GM12878 (cell line): ENCODE measurements around the gene BIN1. TPM values are rescaled to one million over a fixed set of nuclear protein-coding genes. Genes with fewer than 3 reads are reported as not detected.

Experiments used
- ATF7 ChIP-seq: fragments of 450-650 bp; IDR thresholded peaks from 2 replicates; pipeline ENCODE4 v1.6.1; 2016; ENCODE audit warnings: low read depth, mild to moderate bottlenecking
- CBX5 ChIP-seq: sonication (generic); IDR thresholded peaks from 2 replicates; pipeline ENCODE4 v1.6.1; 2016; ENCODE audit warnings: low read depth, moderate library complexity, mild to moderate bottlenecking, inconsistent platforms
- CEBPB ChIP-seq, 2 experiments: fragments of 150-350 bp in 1 of 2; IDR thresholded peaks; 2 replicates each; pipeline ENCODE4 v1.6.1; 2012 to 2014; ENCODE audit warnings: low read depth in 2 of 2, low read length in 2 of 2, borderline replicate concordance in 1 of 2, inconsistent platforms in 1 of 2
- CHD1 ChIP-seq: IDR thresholded peaks from 2 replicates; pipeline ENCODE4 v1.6.1; 2012; ENCODE audit warnings: low read depth, low read length, improper control_type of control experiment
- CHD2 ChIP-seq: IDR thresholded peaks from 2 replicates; pipeline ENCODE4 v1.6.1; 2011; ENCODE audit warnings: low read depth, low read length, improper control_type of control experiment, borderline replicate concordance
- CREB1 ChIP-seq: IDR thresholded peaks from 2 replicates; pipeline ENCODE4 v1.6.1; 2012; ENCODE audit warnings: low read depth, mild to moderate bottlenecking, inconsistent platforms
- CTCF ChIP-seq, 3 experiments: IDR thresholded peaks in 2 of 3; conservative IDR thresholded peaks in 1 of 3; 2 replicates each; pipeline ENCODE4 v1.5.1; 2011; ENCODE audit warnings: low read depth in 3 of 3, low read length in 3 of 3, mild to moderate bottlenecking in 3 of 3, control low read depth in 2 of 3, moderate library complexity in 2 of 3, inconsistent platforms in 1 of 3, mixed read lengths in 1 of 3; ENCODE audit not compliant: control insufficient read depth in 2 of 3, insufficient read depth in 1 of 3; ENCODE audit errors: extremely low read depth in 1 of 3
- EP300 ChIP-seq, 2 experiments: fragments of 150-350 bp in 1 of 2; IDR thresholded peaks; 2 replicates each; pipeline ENCODE4 v1.6.1; 2011 to 2012; ENCODE audit warnings: low read depth in 2 of 2, low read length in 2 of 2, borderline replicate concordance in 1 of 2, improper control_type of control experiment in 1 of 2, inconsistent platforms in 1 of 2; ENCODE audit not compliant: control insufficient read depth in 1 of 2
- ESRRA ChIP-seq: IDR thresholded peaks from 2 replicates; pipeline ENCODE4 v1.6.1; 2012; ENCODE audit warnings: mild to moderate bottlenecking, low read length, improper control_type of control experiment
- ETV6 ChIP-seq, 2 experiments: fragments of 450-650 bp in 1 of 2; IDR thresholded peaks in 1 of 2; conservative IDR thresholded peaks in 1 of 2; 2 replicates each; pipeline ENCODE4 v1.6.1; 2014; ENCODE audit warnings: antibody characterized with exemption in 1 of 2, borderline replicate concordance in 1 of 2, low read depth in 1 of 2, mild to moderate bottlenecking in 1 of 2, moderate library complexity in 1 of 2
- KLF5 ChIP-seq: fragments of 450-650 bp; IDR thresholded peaks from 2 replicates; pipeline ENCODE4 v1.6.1; 2014; ENCODE audit warnings: mild to moderate bottlenecking; ENCODE audit not compliant: partially characterized antibody
- MYC ChIP-seq: IDR thresholded peaks from 2 replicates; pipeline ENCODE4 v1.6.1; 2011; ENCODE audit warnings: mild to moderate bottlenecking, low read length, moderate library complexity, inconsistent platforms; ENCODE audit not compliant: insufficient read depth, insufficient replicate concordance, insufficient read length, severe bottlenecking
- PML ChIP-seq: IDR thresholded peaks from 2 replicates; pipeline ENCODE4 v1.6.1; 2012; ENCODE audit warnings: low read length, inconsistent platforms
- RAD51 ChIP-seq: fragments of 450-650 bp; IDR thresholded peaks from 2 replicates; pipeline ENCODE4 v1.6.1; 2016; ENCODE audit warnings: moderate library complexity, mild to moderate bottlenecking, inconsistent platforms
- RCOR1 ChIP-seq: conservative IDR thresholded peaks from 2 replicates; pipeline ENCODE4 v1.6.1; 2012; ENCODE audit warnings: low read depth, low read length, improper control_type of control experiment
- REST ChIP-seq: IDR thresholded peaks from 2 replicates; pipeline ENCODE4 v1.6.1; 2012; ENCODE audit warnings: mild to moderate bottlenecking, low read depth, low read length
- RFX5 ChIP-seq: IDR thresholded peaks from 2 replicates; pipeline ENCODE4 v1.6.1; 2011; ENCODE audit warnings: low read depth, low read length, improper control_type of control experiment
- SIN3A ChIP-seq: IDR thresholded peaks from 2 replicates; pipeline ENCODE4 v1.6.1; 2012; ENCODE audit warnings: low read depth, low read length, improper control_type of control experiment
- SIX5 ChIP-seq: IDR thresholded peaks from 2 replicates; pipeline ENCODE4 v1.6.1; 2011; ENCODE audit warnings: mild to moderate bottlenecking, low read depth, low read length, moderate library complexity; ENCODE audit not compliant: severe bottlenecking
- SREBF2 ChIP-seq: IDR thresholded peaks from 2 replicates; pipeline ENCODE4 v1.6.1; 2012; ENCODE audit warnings: mild to moderate bottlenecking, low read length
- SRF ChIP-seq, 2 experiments: IDR thresholded peaks; 2 replicates each; pipeline ENCODE4 v1.6.1; 2011; ENCODE audit warnings: low read depth in 2 of 2, low read length in 2 of 2, mild to moderate bottlenecking in 1 of 2, moderate library complexity in 1 of 2
- STAT3 ChIP-seq: IDR thresholded peaks from 2 replicates; pipeline ENCODE4 v1.6.1; 2011; ENCODE audit warnings: low read depth, low read length, improper control_type of control experiment
- TAF1 ChIP-seq: IDR thresholded peaks from 2 replicates; pipeline ENCODE4 v1.6.1; 2011; ENCODE audit warnings: mild to moderate bottlenecking, low read depth, low read length, borderline replicate concordance
- TCF3 ChIP-seq: IDR thresholded peaks from 2 replicates; pipeline ENCODE4 v1.6.1; 2012; ENCODE audit warnings: low read depth, mild to moderate bottlenecking, low read length, borderline replicate concordance; ENCODE audit not compliant: insufficient read depth
- YY1 ChIP-seq: IDR thresholded peaks from 2 replicates; pipeline ENCODE4 v1.6.1; 2011; ENCODE audit warnings: low read depth, mild to moderate bottlenecking, low read length
- ZNF384 ChIP-seq: IDR thresholded peaks from 2 replicates; pipeline ENCODE4 v1.6.1; 2012; ENCODE audit warnings: low read depth, mild to moderate bottlenecking, low read length, improper control_type of control experiment, borderline replicate concordance
- polyA plus RNA-seq, 11 experiments: library from polyadenylated mRNA; depleted of rRNA in 4 of 11; unstranded in 6 of 11; stranded (reverse) in 5 of 11; fragments of >200 nt; fragmentation: Nextera tagmentation in 4 of 11; fragmentation: Illumina TruSeq in 1 of 11; extraction: Ambion mirVana in 4 of 11; extraction: Trizol in 1 of 11; gene quantifications; 1 replicate in 1 of 11; 2 replicates in 10 of 11; pipeline versions ENCODE4 v1.2.1 to v1.2.3, GENCODE V29; 2011 to 2016; ENCODE audit warnings: inconsistent platforms in 2 of 11, missing spikeins in 2 of 11, low read depth in 1 of 11
- total RNA-seq, 4 experiments: library from RNA; depleted of rRNA in 3 of 4; stranded (reverse); fragments of >200 nt in 3 of 4; fragmentation: Illumina TruSeq in 1 of 4; extraction: Trizol in 1 of 4; gene quantifications; 2 replicates each; pipeline versions ENCODE4 v1.2.1 to v1.2.3, GENCODE V29; 2013 to 2021

Gene BIN1
- total and polyA plus RNA-seq, 10 of the 15 experiments (the other 5 are each of a cell fraction or from before 2014, with no cell fraction given), result 0.32 to 21.3 (median 11.2) TPM

GRCh38 chr2:127086990-127087790 lies 19.8 kb downstream of the BIN1 start (continued):
- TF ChIP-seq SRF (IDR thresholded peaks at IDR 0.05; ENCODE audit: low read depth in 2 of 2, low read length in 2 of 2) (no peak), ZNF384 (no peak), CREB1 (peak; percentile 75), CBX5 (0 out of 2 replicates have a peak, but pooled peaks have one; percentile 46), REST (no peak), ATF7 (peak; percentile 85), MYC (no peak), RFX5 (no peak), CEBPB (IDR thresholded peaks at IDR 0.05; ENCODE audit: borderline replicate concordance in 1 of 2, low read depth in 2 of 2, low read length in 2 of 2) (no peak), ETV6 (conservative IDR thresholded peaks at IDR 0.05 in 1 of 2, IDR thresholded peaks at IDR 0.05 in 1 of 2; ENCODE audit: borderline replicate concordance in 1 of 2, low read depth in 1 of 2) (peak in 1 of 2 experiments; percentile 67; a peak in 2 of 4 replicates), PML (no peak), SIX5 (no peak), CHD2 (peak; percentile 71; the same call in 1 of the 2 replicates), CHD1 (no peak), TAF1 (no peak), EP300 (IDR thresholded peaks at IDR 0.05; ENCODE audit: borderline replicate concordance in 1 of 2, control insufficient read depth in 1 of 2, low read depth in 2 of 2, low read length in 2 of 2) (peak; percentile 76 to 86; a peak in 2 of 4 replicates), CTCF (IDR thresholded peaks at IDR 0.05 in 2 of 3, conservative IDR thresholded peaks at IDR 0.05 in 1 of 3; ENCODE audit: control insufficient read depth in 2 of 3, extremely low read depth in 1 of 3, insufficient read depth in 1 of 3, low read depth in 3 of 3, low read length in 3 of 3) (no peak), ESRRA (no peak), SREBF2 (no peak), SIN3A (no peak), STAT3 (no peak), TCF3 (no peak), RAD51 (no peak), KLF5 (no peak), RCOR1 (no peak), YY1 (no peak)
